Measurements from ENCODE around the gene NPAS3. TPM values are rescaled to one million over a fixed set of nuclear protein-coding genes. Genes with fewer than 3 reads are reported as not detected.

NPAS3 gene
- total and polyA plus RNA-seq, 4 experiments from 2014 or later: not detected

- Histone ChIP-seq H3K4me1 (ENCODE audit: insufficient read depth, low read length) (peaks cover 7% of the 10 kb centered on the region), H3K4me3 (ENCODE audit: low read length in 2 of 2) (no peak overlapping the region), H3K9me3 (ENCODE audit: control insufficient read depth in 1 of 2, low read length in 2 of 2) (no peaks in the 10 kb centered on the region), H3K36me3 (ENCODE audit: insufficient read depth, low read length) (no peaks in the 10 kb centered on the region), H3K27me3 (ENCODE audit: insufficient read depth, low read length) (no peaks in the 10 kb centered on the region), H3K27ac (ENCODE audit: low read depth, low read length) (no peak overlapping the region)
- CTCF ChIA-PET (ENCODE audit: partially characterized antibody): interaction anchor here (0.6 to 5.4 kb wide), 22 partner anchors 9 to 484 kb away, joined by 3 to 75 read pairs (median 6); no protein-coding TSS in a partner anchor
- DNase-seq: peak in 4 of 5 donors; percentile 50 to 63 (median 58)
- intact Hi-C loops (cut with micrococcal nuclease): loop anchor here (1.0 kb wide), 1 partner anchor 259 kb away; no protein-coding TSS in a partner anchor
- POLR2A ChIA-PET (ENCODE audit: partially characterized antibody): interaction anchor here (1.0 kb wide), 1 partner anchor 259 kb away, joined by 4 read pairs; no protein-coding TSS in a partner anchor
- Mint-ChIP-seq H3K9me3 (no peaks in the 10 kb centered on the region), H3K4me3 (no peak overlapping the region), H3K27ac (no peak overlapping the region), H3K27me3 (no peaks in the 10 kb centered on the region), H3K4me1 (peaks cover 0 to 8% (median 3%) of the 10 kb centered on the region in 4 donors), H3K36me3 (no peaks in the 10 kb centered on the region)
These were observed 900.8 kb downstream of the NPAS3 start for GRCh38 chr14:33839193-33840076.

- ChIA-PET POLR2A (ENCODE audit: partially characterized antibody) (interaction anchor here (1.0 kb wide), 1 partner anchor 258 kb away, joined by 4 read pairs; no protein-coding TSS in a partner anchor), CTCF (ENCODE audit: partially characterized antibody) (interaction anchor here (0.8 to 5.4 kb wide), 15 partner anchors 8 to 483 kb away, joined by 3 to 75 read pairs (median 7); no protein-coding TSS in a partner anchor)
- H3K36me3 Mint-ChIP-seq: no peaks in the 10 kb centered on the region
- no peak overlapping the region for H3K4me3 Mint-ChIP-seq
- Histone ChIP-seq H3K4me1 (ENCODE audit: insufficient read depth, low read length) (peaks cover 7% of the 10 kb centered on the region), H3K9me3 (ENCODE audit: control insufficient read depth in 1 of 2, low read length in 2 of 2) (no peaks in the 10 kb centered on the region), H3K4me3 (ENCODE audit: low read length in 2 of 2) (no peak overlapping the region), H3K36me3 (ENCODE audit: insufficient read depth, low read length) (no peaks in the 10 kb centered on the region), H3K27me3 (ENCODE audit: insufficient read depth, low read length) (no peaks in the 10 kb centered on the region), H3K27ac (ENCODE audit: low read depth, low read length) (no peak overlapping the region)
- intact Hi-C loops (cut with micrococcal nuclease): no loop called here
- no peaks in the 10 kb centered on the region for H3K27me3 Mint-ChIP-seq
- H3K27ac Mint-ChIP-seq: no peak overlapping the region
- peaks cover 0 to 7% (median 3%) of the 10 kb centered on the region in 4 donors for H3K4me1 Mint-ChIP-seq
- no peak for DNase-seq
- H3K9me3 Mint-ChIP-seq: no peaks in the 10 kb centered on the region
These were observed 902.1 kb downstream of the NPAS3 start for GRCh38 chr14:33840797-33841196.

- intact Hi-C loops (cut with micrococcal nuclease): no loop called here
- ChIA-PET CTCF (ENCODE audit: partially characterized antibody) (interaction anchor here (0.7 to 5.4 kb wide), 7 partner anchors 251 to 459 kb away, joined by 3 to 75 read pairs (median 3); no protein-coding TSS in a partner anchor), POLR2A (ENCODE audit: partially characterized antibody) (no interaction called here)
These were observed 903.6 kb downstream of the NPAS3 start for GRCh38 chr14:33842299-33842698.

DNA sequence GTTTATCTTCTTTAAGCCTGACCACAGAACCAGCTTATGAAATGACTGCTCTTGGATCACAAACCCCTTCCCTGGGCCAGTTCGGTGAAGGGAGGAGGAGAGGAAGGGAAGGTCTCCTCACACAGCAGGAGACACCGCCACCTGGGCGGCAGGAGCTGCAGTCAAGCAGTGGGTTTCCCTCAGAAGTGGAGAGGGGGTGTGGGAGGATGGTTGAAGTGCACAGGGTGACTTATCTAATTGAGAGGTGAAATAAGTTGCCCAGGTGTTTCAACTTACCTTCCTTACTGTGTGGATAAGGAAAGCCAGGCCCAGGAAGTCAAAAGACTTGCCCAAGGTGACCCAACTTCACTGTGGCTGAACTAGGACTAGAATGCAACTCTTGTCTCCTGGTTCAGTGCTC, 905.4 kb downstream of the NPAS3 start:
- ChIA-PET POLR2A (ENCODE audit: partially characterized antibody) (no interaction called here), CTCF (ENCODE audit: partially characterized antibody) (interaction anchor here (1.1 to 5.4 kb wide), 6 partner anchors 9 to 385 kb away, joined by 3 to 75 read pairs (median 4); no protein-coding TSS in a partner anchor)
- Mint-ChIP-seq H3K36me3 (no peaks in the 10 kb centered on the region), H3K27ac (no peak overlapping the region), H3K4me1 (peaks cover 0 to 9% (median 3%) of the 10 kb centered on the region in 4 donors), H3K4me3 (no peak overlapping the region), H3K27me3 (no peaks in the 10 kb centered on the region), H3K9me3 (no peaks in the 10 kb centered on the region)
- Histone ChIP-seq H3K27ac (ENCODE audit: low read depth, low read length) (no peak overlapping the region), H3K4me3 (ENCODE audit: low read length in 2 of 2) (no peak overlapping the region), H3K4me1 (ENCODE audit: insufficient read depth, low read length) (peaks cover 7% of the 10 kb centered on the region), H3K36me3 (ENCODE audit: insufficient read depth, low read length) (no peaks in the 10 kb centered on the region), H3K9me3 (ENCODE audit: control insufficient read depth in 1 of 2, low read length in 2 of 2) (no peaks in the 10 kb centered on the region), H3K27me3 (ENCODE audit: insufficient read depth, low read length) (no peaks in the 10 kb centered on the region)
- intact Hi-C loops (cut with micrococcal nuclease): no loop called here
- no peak for DNase-seq

More at GRCh38 chr14:33842299-33842698, 903.6 kb downstream of the NPAS3 start:
- peaks cover 7% of the 10 kb centered on the region for H3K4me1 ChIP-seq (ENCODE audit: insufficient read depth, low read length)
- H3K36me3 ChIP-seq (ENCODE audit: insufficient read depth, low read length): no peaks in the 10 kb centered on the region
- DNase-seq: no peak
- H3K9me3 ChIP-seq (ENCODE audit: control insufficient read depth in 1 of 2, low read length in 2 of 2): no peaks in the 10 kb centered on the region
- H3K27me3 Mint-ChIP-seq: no peaks in the 10 kb centered on the region
- H3K27ac ChIP-seq (ENCODE audit: low read depth, low read length): no peak overlapping the region
- no peaks in the 10 kb centered on the region for H3K9me3 Mint-ChIP-seq
- no peak overlapping the region for H3K4me3 Mint-ChIP-seq
- H3K27ac Mint-ChIP-seq: no peak overlapping the region
- H3K4me3 ChIP-seq (ENCODE audit: low read length in 2 of 2): no peak overlapping the region
- H3K36me3 Mint-ChIP-seq: no peaks in the 10 kb centered on the region
- H3K27me3 ChIP-seq (ENCODE audit: insufficient read depth, low read length): no peaks in the 10 kb centered on the region
- H3K4me1 Mint-ChIP-seq: peaks cover 0 to 9% (median 3%) of the 10 kb centered on the region in 4 donors

- no peaks in the 10 kb centered on the region for H3K9me3 ChIP-seq (ENCODE audit: control insufficient read depth in 1 of 2, low read length in 2 of 2)
- no peaks in the 10 kb centered on the region for H3K36me3 ChIP-seq (ENCODE audit: insufficient read depth, low read length)
- ChIA-PET POLR2A (ENCODE audit: partially characterized antibody) (no interaction called here), CTCF (ENCODE audit: partially characterized antibody) (no interaction called here)
- no peak overlapping the region for H3K4me3 ChIP-seq (ENCODE audit: low read length in 2 of 2)
- no peak for DNase-seq
- H3K27ac Mint-ChIP-seq: peak overlapping the region in 1 of 7 donors; percentile 26
- H3K4me1 Mint-ChIP-seq: peaks cover 0 to 2% (median 0%) of the 10 kb centered on the region in 4 donors
- no peaks in the 10 kb centered on the region for H3K9me3 Mint-ChIP-seq
- H3K27ac ChIP-seq (ENCODE audit: low read depth, low read length): no peak overlapping the region
- H3K4me3 Mint-ChIP-seq: no peak overlapping the region
- no peaks in the 10 kb centered on the region for H3K36me3 Mint-ChIP-seq
- peaks cover 0 to 3% of the 10 kb centered on the region in 2 donors for H3K27me3 Mint-ChIP-seq
- no peaks in the 10 kb centered on the region for H3K4me1 ChIP-seq (ENCODE audit: insufficient read depth, low read length)
- no peaks in the 10 kb centered on the region for H3K27me3 ChIP-seq (ENCODE audit: insufficient read depth, low read length)
- intact Hi-C loops (cut with micrococcal nuclease): no loop called here
These were observed 907.6 kb downstream of the NPAS3 start for GRCh38 chr14:33846100-33846824.

- H3K4me1 ChIP-seq (ENCODE audit: insufficient read depth, low read length): no peaks in the 10 kb centered on the region
- Mint-ChIP-seq H3K4me1 (peaks cover 0 to 2% (median 0%) of the 10 kb centered on the region in 4 donors), H3K4me3 (no peak overlapping the region), H3K27ac (no peak overlapping the region), H3K9me3 (no peaks in the 10 kb centered on the region), H3K27me3 (peaks cover 0 to 3% of the 10 kb centered on the region in 2 donors), H3K36me3 (no peaks in the 10 kb centered on the region)
- ChIA-PET CTCF (ENCODE audit: partially characterized antibody) (interaction anchor here (2.1 to 3.6 kb wide), 2 partner anchors 9 to 251 kb away, joined by 6 to 26 read pairs; no protein-coding TSS in a partner anchor), POLR2A (ENCODE audit: partially characterized antibody) (no interaction called here)
- DNase-seq: no peak
- no peak overlapping the region for H3K27ac ChIP-seq (ENCODE audit: low read depth, low read length)
- H3K36me3 ChIP-seq (ENCODE audit: insufficient read depth, low read length): no peaks in the 10 kb centered on the region
- intact Hi-C loops (cut with micrococcal nuclease): no loop called here
- no peaks in the 10 kb centered on the region for H3K9me3 ChIP-seq (ENCODE audit: control insufficient read depth in 1 of 2, low read length in 2 of 2)
- no peaks in the 10 kb centered on the region for H3K27me3 ChIP-seq (ENCODE audit: insufficient read depth, low read length)
- H3K4me3 ChIP-seq (ENCODE audit: low read length in 2 of 2): no peak overlapping the region
These were observed 908.4 kb downstream of the NPAS3 start for GRCh38 chr14:33847066-33847465.

DNA sequence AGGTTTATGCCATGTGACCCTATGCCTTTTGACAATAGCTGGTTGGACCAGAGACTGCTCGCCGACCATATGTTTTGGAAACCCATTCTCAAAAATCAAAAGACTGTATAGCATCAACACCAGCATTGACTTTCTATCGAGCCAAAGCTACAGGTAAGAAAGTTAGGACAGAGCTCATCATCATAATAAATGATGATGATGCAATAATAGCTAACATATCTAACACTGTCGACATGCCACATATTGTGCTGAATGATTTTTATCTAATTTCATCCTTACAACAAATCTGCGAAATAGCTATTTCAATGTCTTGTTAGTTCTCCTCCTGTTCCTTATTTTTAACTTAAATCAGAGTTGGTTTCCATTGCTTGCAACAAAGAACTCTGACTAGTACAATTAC, 909.3 kb downstream of the NPAS3 start:
- no peaks in the 10 kb centered on the region for H3K27me3 ChIP-seq (ENCODE audit: insufficient read depth, low read length)
- Mint-ChIP-seq H3K4me3 (no peak overlapping the region), H3K4me1 (peaks cover 0 to 2% (median 0%) of the 10 kb centered on the region in 4 donors), H3K9me3 (peaks cover 0 to 2% (median 0%) of the 10 kb centered on the region in 8 donors), H3K27ac (no peak overlapping the region), H3K36me3 (no peaks in the 10 kb centered on the region), H3K27me3 (peaks cover 3% of the 10 kb centered on the region in 2 donors)
- H3K36me3 ChIP-seq (ENCODE audit: insufficient read depth, low read length): no peaks in the 10 kb centered on the region
- intact Hi-C loops (cut with micrococcal nuclease): no loop called here
- H3K9me3 ChIP-seq (ENCODE audit: control insufficient read depth in 1 of 2, low read length in 2 of 2): no peaks in the 10 kb centered on the region
- H3K4me1 ChIP-seq (ENCODE audit: insufficient read depth, low read length): no peaks in the 10 kb centered on the region
- DNase-seq: no peak
- ChIA-PET POLR2A (ENCODE audit: partially characterized antibody) (no interaction called here), CTCF (ENCODE audit: partially characterized antibody) (interaction anchor here (0.8 to 3.6 kb wide), 8 partner anchors 7 to 470 kb away, joined by 3 to 26 read pairs (median 4); no protein-coding TSS in a partner anchor)
- H3K27ac ChIP-seq (ENCODE audit: low read depth, low read length): no peak overlapping the region
- no peak overlapping the region for H3K4me3 ChIP-seq (ENCODE audit: low read length in 2 of 2)

Measured in CD4-positive, alpha-beta memory T cell (primary cell).